OCI-LY7 (cell line): ENCODE results near the gene EPAS1. TPM values are rescaled to one million over a fixed set of nuclear protein-coding genes. Genes with fewer than 3 reads are reported as not detected.

ENCODE experiments used
- BruUV-seq: library from RNA; stranded (reverse); fragments of 400-500 nt; replicated peaks from 2 replicates; lab custom pipeline; 2021; lab: Mats Ljungman, UMichigan
- CTCF ChIA-PET: fragments of 300-600 bp; sonication (Branson Sonifier 250); formaldehyde crosslinking; loops from one replicate; lab custom pipeline; 2022; ENCODE audit warnings: antibody characterized with exemption; ENCODE audit not compliant: unreplicated experiment; lab: Charles Lee
- POLR2A ChIA-PET: fragments of 300-600 bp; sonication (Branson Sonifier 250); formaldehyde crosslinking; loops from one replicate; lab custom pipeline; 2022; ENCODE audit warnings: antibody characterized with exemption; lab: Charles Lee
- DNase-seq: peaks from one replicate; pipeline ENCODE4 v3.0.0-alpha.2; 2015; ENCODE audit warnings: low spot score
- H2AFZ ChIP-seq: fragments of 200-600 bp; sonication (generic), shearing (Covaris generic); 2 replicates; pipeline ENCODE4 v1.6.1; 2014; ENCODE audit warnings: mild to moderate bottlenecking, antibody characterized with exemption, low read length, moderate library complexity
- H3K27ac ChIP-seq: fragments of 200-600 bp; sonication (generic); 2 replicates; pipeline ENCODE4 v1.5.1; 2014; ENCODE audit warnings: mixed run types, low read depth, mild to moderate bottlenecking, moderate library complexity, low read length, inconsistent platforms; ENCODE audit not compliant: poor library complexity, severe bottlenecking
- H3K36me3 ChIP-seq: fragments of 200-600 bp; sonication (generic); 2 replicates; pipeline ENCODE4 v1.6.1; 2014; ENCODE audit warnings: mild to moderate bottlenecking, antibody characterized with exemption, low read length, moderate library complexity, mixed read lengths; ENCODE audit not compliant: insufficient read depth
- H3K4me1 ChIP-seq: fragments of 200-600 bp; sonication (generic); 2 replicates; pipeline ENCODE4 v1.5.1; 2014; ENCODE audit warnings: mild to moderate bottlenecking, low read length; ENCODE audit not compliant: insufficient read depth, poor library complexity, severe bottlenecking
- H3K4me2 ChIP-seq: fragments of 200-600 bp; sonication (generic); 2 replicates; pipeline ENCODE4 v1.6.1; 2014; ENCODE audit warnings: mild to moderate bottlenecking, low read length
- H3K4me3 ChIP-seq: fragments of 200-600 bp; sonication (generic); 2 replicates; pipeline ENCODE4 v1.5.1; 2014; ENCODE audit warnings: mild to moderate bottlenecking, low read depth, low read length; ENCODE audit not compliant: poor library complexity, severe bottlenecking
- H3K79me2 ChIP-seq: fragments of 200-600 bp; sonication (generic); 2 replicates; pipeline ENCODE4 v1.6.1; 2016; ENCODE audit warnings: low read depth, mild to moderate bottlenecking, low read length, moderate library complexity, mixed read lengths; ENCODE audit not compliant: insufficient read depth
- H3K9me2 ChIP-seq: fragments of 200-600 bp; sonication (generic); 2 replicates; pipeline ENCODE4 v1.6.1; 2016; ENCODE audit warnings: mild to moderate bottlenecking, low read length, mixed read lengths; ENCODE audit not compliant: insufficient read depth
- H3K9me3 ChIP-seq: fragments of 200-600 bp; sonication (generic); 2 replicates; pipeline ENCODE4 v1.6.1; 2014; ENCODE audit warnings: mild to moderate bottlenecking, mixed run types, low read length, mixed read lengths
- H4K20me1 ChIP-seq: fragments of 200-600 bp; sonication (generic); 2 replicates; pipeline ENCODE4 v1.6.1; 2014; ENCODE audit warnings: mild to moderate bottlenecking, antibody characterized with exemption, low read length, moderate library complexity, mixed read lengths; ENCODE audit not compliant: insufficient read depth
- CTCF ChIP-seq: fragments of 200-600 bp; sonication (generic); conservative IDR thresholded peaks from 2 replicates; pipeline ENCODE4 v1.5.1; 2014; ENCODE audit warnings: mild to moderate bottlenecking, antibody characterized with exemption, low read length, moderate library complexity, mixed read lengths
- EZH2phosphoT487 ChIP-seq: fragments of 200-600 bp; sonication (generic); IDR thresholded peaks from 2 replicates; pipeline ENCODE4 v1.6.1; 2018; ENCODE audit warnings: low read depth, borderline replicate concordance, mild to moderate bottlenecking, mixed run types, antibody characterized with exemption, low read length, moderate library complexity, mixed read lengths
- intact Hi-C: fragments of 100-400 bp; cut with micrococcal nuclease; formaldehyde crosslinking; loops from one replicate; pipeline ENCODE4 v1.10.0; 2022; ENCODE audit not compliant: unreplicated experiment
- total RNA-seq, 2 experiments: library from RNA; depleted of rRNA in 1 of 2; stranded (reverse); fragments of >200 nt in 1 of 2; shearing (Covaris generic) in 1 of 2; gene quantifications; 2 replicates each; pipeline ENCODE4 v1.2.3, GENCODE V29; 2014 to 2022

Gene EPAS1
- total RNA-seq, 2 experiments from 2014 or later: 0.74 TPM; not detected in 1

- no peak overlapping the region for H3K4me2 ChIP-seq
- no peaks in the 10 kb centered on the region for H3K79me2 ChIP-seq
- H3K36me3 ChIP-seq: no peaks in the 10 kb centered on the region
- H3K4me1 ChIP-seq: no peaks in the 10 kb centered on the region
- H3K4me3 ChIP-seq: no peak overlapping the region
- DNase-seq: no peak
- ChIA-PET POLR2A (no interaction called here), CTCF (no interaction called here)
- no peak overlapping the region for H2AFZ ChIP-seq
- intact Hi-C loops: no loop called here
- TF ChIP-seq CTCF: no peak
- no peak for TF ChIP-seq EZH2phosphoT487
- H3K27ac ChIP-seq: no peak overlapping the region
- no peaks in the 10 kb centered on the region for H4K20me1 ChIP-seq
- H3K9me2 ChIP-seq: no peaks in the 10 kb centered on the region
- BruUV-seq: no TSS peak
- H3K9me3 ChIP-seq: no peaks in the 10 kb centered on the region
Measured at GRCh38 chr2:46336283-46336959, 39.2 kb downstream of the EPAS1 start.

DNA sequence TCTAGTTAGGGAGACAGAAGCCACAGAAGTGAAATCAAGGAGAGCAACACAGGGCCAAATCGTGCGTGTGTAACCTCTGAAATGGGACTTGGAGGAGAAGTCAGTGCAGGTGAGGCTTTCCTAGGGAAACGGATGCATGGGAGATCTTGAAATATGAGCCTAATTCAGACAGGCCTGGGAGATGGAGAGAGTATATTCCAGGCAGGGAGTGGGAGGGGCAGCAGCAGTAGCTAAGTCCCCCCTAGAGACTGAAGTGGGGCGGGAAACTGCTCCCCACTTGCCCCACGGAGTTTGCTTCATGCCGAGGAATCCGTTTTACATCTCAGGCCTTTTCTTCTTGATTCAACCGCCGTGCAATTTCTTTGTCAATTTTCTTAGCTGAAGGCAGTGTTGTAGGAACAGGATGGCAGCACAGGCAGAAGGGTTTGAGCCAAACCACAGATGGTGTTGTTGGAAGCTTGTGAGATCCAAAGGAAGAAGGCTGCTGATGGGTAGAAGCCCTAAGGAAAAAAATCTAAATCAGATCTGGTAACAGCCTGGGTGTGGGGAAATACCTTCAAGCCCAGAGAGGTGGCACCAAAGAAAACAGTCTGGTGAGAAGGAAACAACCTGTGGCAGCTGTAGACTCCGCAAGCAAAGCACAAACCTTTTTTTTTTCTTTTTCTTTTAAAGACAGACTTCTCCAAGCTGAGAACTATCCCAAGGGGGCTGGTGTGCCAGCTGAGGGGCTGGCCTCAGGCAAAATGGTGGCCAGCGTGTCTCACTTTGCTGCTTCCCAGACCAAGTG lies 40.2 kb downstream of the EPAS1 start:
- intact Hi-C loops: no loop called here
- Histone ChIP-seq H4K20me1 (no peaks in the 10 kb centered on the region), H2AFZ (no peak overlapping the region), H3K9me2 (no peaks in the 10 kb centered on the region), H3K79me2 (no peaks in the 10 kb centered on the region), H3K4me2 (no peak overlapping the region), H3K4me3 (no peak overlapping the region), H3K36me3 (no peaks in the 10 kb centered on the region), H3K27ac (no peak overlapping the region), H3K9me3 (no peaks in the 10 kb centered on the region), H3K4me1 (no peaks in the 10 kb centered on the region)
- no TSS peak for BruUV-seq
- ChIA-PET POLR2A (no interaction called here), CTCF (no interaction called here)
- DNase-seq: no peak
- TF ChIP-seq EZH2phosphoT487 (no peak), CTCF (no peak)

GRCh38 chr2:46338674-46339073 lies 41.5 kb downstream of the EPAS1 start:
- TF ChIP-seq EZH2phosphoT487: no peak
- TF ChIP-seq CTCF: no peak
- Histone ChIP-seq H3K9me3 (no peaks in the 10 kb centered on the region), H3K79me2 (no peaks in the 10 kb centered on the region), H3K4me3 (no peak overlapping the region), H3K27ac (no peak overlapping the region), H3K4me2 (no peak overlapping the region), H2AFZ (no peak overlapping the region), H3K36me3 (no peaks in the 10 kb centered on the region), H3K9me2 (no peaks in the 10 kb centered on the region), H4K20me1 (no peaks in the 10 kb centered on the region), H3K4me1 (no peaks in the 10 kb centered on the region)
- intact Hi-C loops: no loop called here
- no TSS peak for BruUV-seq
- DNase-seq: no peak
- POLR2A ChIA-PET: no interaction called here
- CTCF ChIA-PET: no interaction called here
